Breast epithelium (tissue), 3 donors: ENCODE data around the gene CRYGN.

Source experiments
- CTCF ChIP-seq, 3 donors: fragments of 450-650 bp; IDR thresholded peaks; one replicate each; pipeline ENCODE4 v1.5.1; 2016 to 2017; ENCODE audit warnings: antibody characterized with exemption in 3 of 3, mild to moderate bottlenecking in 3 of 3, moderate library complexity in 3 of 3
- POLR2A ChIP-seq: fragments of 450-650 bp; IDR thresholded peaks from one replicate; pipeline ENCODE4 v1.6.1; 2016; ENCODE audit warnings: antibody characterized with exemption, mild to moderate bottlenecking, moderate library complexity
- POLR2AphosphoS5 ChIP-seq, 3 donors: sonication (generic); formaldehyde crosslinking; IDR thresholded peaks; one replicate each; pipeline ENCODE4 v1.6.1; 2017; ENCODE audit warnings: antibody characterized with exemption in 3 of 3

GRCh38 chr7:151399906-151400305 lies 40.0 kb downstream of the CRYGN start:
- TF ChIP-seq CTCF (IDR thresholded peaks at IDR 0.05) = no peak
- TF ChIP-seq POLR2A = no peak
- no peak for TF ChIP-seq POLR2AphosphoS5 (IDR thresholded peaks at IDR 0.05)
